Kidney (tissue), 14 donors: Measurements from ENCODE around the gene SFXN5. TPM values are rescaled to one million over a fixed set of nuclear protein-coding genes. Genes with fewer than 3 reads are reported as not detected.
A peak's percentile ranks its signal among the peaks of the same experiment; 100 is the strongest.

Source experiments
- DNase-seq, 5 donors: peaks; one replicate each; pipeline ENCODE4 v3.0.0-alpha.2; 2013 to 2020
- FAIRE-seq: peaks from 2 replicates; lab custom pipeline; 2012; peaks lifted over from hg19 to GRCh38; lab: Jason Lieb, UNC
- H3K27ac ChIP-seq, 2 donors: one replicate each; pipeline ENCODE4 v1.7.0; 2013; ENCODE audit warnings: low read depth in 2 of 2, low read length in 2 of 2, inconsistent platforms in 1 of 2
- H3K27me3 ChIP-seq: one replicate; pipeline ENCODE4 v1.7.1; 2013; ENCODE audit warnings: low read length, inconsistent platforms; ENCODE audit not compliant: control insufficient read depth, insufficient read depth
- H3K36me3 ChIP-seq, 3 donors: one replicate each; pipeline versions ENCODE4 v1.7.0 to v1.7.1; 2013; ENCODE audit warnings: low read length in 3 of 3, control low read depth in 1 of 3, inconsistent platforms in 1 of 3; ENCODE audit not compliant: insufficient read depth in 3 of 3, control insufficient read depth in 2 of 3
- H3K4me1 ChIP-seq, 3 donors: one replicate each; pipeline versions ENCODE4 v1.7.0 to v1.7.1; 2013; ENCODE audit warnings: low read length in 3 of 3, inconsistent platforms in 1 of 3, low read depth in 1 of 3; ENCODE audit not compliant: control insufficient read depth in 2 of 3, insufficient read depth in 2 of 3
- H3K4me3 ChIP-seq, 3 donors: one replicate each; pipeline versions ENCODE4 v1.7.0 to v1.8.1; 2013; ENCODE audit warnings: low read length in 3 of 3, control low read depth in 1 of 3, inconsistent platforms in 1 of 3
- H3K9ac ChIP-seq, 3 donors: one replicate each; pipeline versions ENCODE4 v1.7.0 to v1.7.1; 2013; ENCODE audit warnings: low read length in 3 of 3, control low read depth in 1 of 3, inconsistent platforms in 1 of 3
- H3K9me3 ChIP-seq, 3 donors: one replicate each; pipeline versions ENCODE4 v1.7.0 to v1.7.1; 2013; ENCODE audit warnings: low read length in 3 of 3, control low read depth in 1 of 3, inconsistent platforms in 1 of 3; ENCODE audit not compliant: control insufficient read depth in 2 of 3, insufficient read depth in 1 of 3
- intact Hi-C: fragments of 100-400 bp; cut with DNase I; formaldehyde crosslinking; loops from one replicate; pipeline ENCODE4 v1.11.1; 2022
- polyA plus RNA-seq: library from polyadenylated mRNA; stranded (reverse); fragments of 350-450 nt; fragmentation: Illumina TruSeq; extraction: RNeasy Lipid Tissue Mini Kit (QIAGEN cat#74804); gene quantifications from one replicate; pipeline ENCODE4 v1.2.3, GENCODE V29; 2014; ENCODE audit warnings: low read depth, low replicate concordance; ENCODE audit not compliant: insufficient read depth
- total RNA-seq: library from RNA; stranded (reverse); fragmentation: NEBNext Ultra II Directional; extraction: Animal tissue kit (Norgen Biotek cat#: 25700); gene quantifications from one replicate; pipeline ENCODE4 v1.2.1, GENCODE V29; 2021
- TF ChIP-seq, protein P1 (sequence below): IDR thresholded peaks from 3 replicates; pipeline ENCODE4 v1.5.1; 2012; ENCODE audit warnings: mild to moderate bottlenecking, moderate library complexity, borderline replicate concordance; ENCODE audit not compliant: insufficient read depth; ENCODE audit errors: extremely low read depth
- donor health status: control.
- donor health status: control.
- donor health status: control.
- donor health status: control.
- donor health status: control.
- donor health status: DM: yes; HTN: yes; CAD: no.
- donor health status: Normal renal cell carcinoma (clear cell type).

SFXN5 gene
- total and polyA plus RNA-seq, 2 donors from 2014 or later: 21.4 to 35.9 TPM

DNA sequence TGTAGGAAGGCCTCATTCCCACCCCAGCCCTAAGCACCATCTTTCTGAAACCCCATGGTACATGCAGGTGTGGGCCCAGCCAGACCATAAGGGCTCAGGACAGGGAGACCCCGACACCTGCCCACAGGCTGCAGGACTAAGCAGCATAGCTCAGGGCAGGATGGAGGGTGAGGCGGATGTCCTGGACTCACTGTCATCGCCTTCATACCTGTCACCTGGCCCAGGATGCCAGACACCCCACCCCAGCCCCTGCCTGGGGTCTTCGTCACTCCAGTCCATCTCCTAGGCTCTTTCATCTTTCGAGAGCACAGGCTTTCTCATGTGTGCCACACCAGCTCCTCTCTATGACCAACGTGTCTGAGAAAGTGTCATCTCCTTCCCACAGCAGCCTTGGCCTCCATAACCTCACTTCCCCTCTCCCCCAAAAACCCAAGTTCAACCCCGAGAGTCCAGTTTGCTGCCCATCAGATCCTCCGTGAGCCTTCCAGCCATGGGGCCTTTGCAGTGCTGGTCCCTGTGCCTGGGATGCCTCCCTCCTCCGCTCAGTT lies 82.7 kb downstream of the SFXN5 start:
- DNase-seq: peak in 1 of 5 donors; percentile 32
- Histone ChIP-seq H3K27ac (peak overlapping the region in 1 of 2 donors; percentile 13), H3K36me3 (peaks cover 0 to 2% (median 0%) of the 10 kb centered on the region in 3 donors), H3K4me1 (peaks cover 0 to 26% (median 8%) of the 10 kb centered on the region in 3 donors), H3K9ac (no peak overlapping the region), H3K4me3 (no peak overlapping the region), H3K9me3 (no peaks in the 10 kb centered on the region), H3K27me3 (no peaks in the 10 kb centered on the region)
- TF ChIP-seq, protein P1, sequence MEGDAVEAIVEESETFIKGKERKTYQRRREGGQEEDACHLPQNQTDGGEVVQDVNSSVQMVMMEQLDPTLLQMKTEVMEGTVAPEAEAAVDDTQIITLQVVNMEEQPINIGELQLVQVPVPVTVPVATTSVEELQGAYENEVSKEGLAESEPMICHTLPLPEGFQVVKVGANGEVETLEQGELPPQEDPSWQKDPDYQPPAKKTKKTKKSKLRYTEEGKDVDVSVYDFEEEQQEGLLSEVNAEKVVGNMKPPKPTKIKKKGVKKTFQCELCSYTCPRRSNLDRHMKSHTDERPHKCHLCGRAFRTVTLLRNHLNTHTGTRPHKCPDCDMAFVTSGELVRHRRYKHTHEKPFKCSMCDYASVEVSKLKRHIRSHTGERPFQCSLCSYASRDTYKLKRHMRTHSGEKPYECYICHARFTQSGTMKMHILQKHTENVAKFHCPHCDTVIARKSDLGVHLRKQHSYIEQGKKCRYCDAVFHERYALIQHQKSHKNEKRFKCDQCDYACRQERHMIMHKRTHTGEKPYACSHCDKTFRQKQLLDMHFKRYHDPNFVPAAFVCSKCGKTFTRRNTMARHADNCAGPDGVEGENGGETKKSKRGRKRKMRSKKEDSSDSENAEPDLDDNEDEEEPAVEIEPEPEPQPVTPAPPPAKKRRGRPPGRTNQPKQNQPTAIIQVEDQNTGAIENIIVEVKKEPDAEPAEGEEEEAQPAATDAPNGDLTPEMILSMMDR: no peak
- FAIRE-seq: no peak
- intact Hi-C loops: no loop called here

DNA sequence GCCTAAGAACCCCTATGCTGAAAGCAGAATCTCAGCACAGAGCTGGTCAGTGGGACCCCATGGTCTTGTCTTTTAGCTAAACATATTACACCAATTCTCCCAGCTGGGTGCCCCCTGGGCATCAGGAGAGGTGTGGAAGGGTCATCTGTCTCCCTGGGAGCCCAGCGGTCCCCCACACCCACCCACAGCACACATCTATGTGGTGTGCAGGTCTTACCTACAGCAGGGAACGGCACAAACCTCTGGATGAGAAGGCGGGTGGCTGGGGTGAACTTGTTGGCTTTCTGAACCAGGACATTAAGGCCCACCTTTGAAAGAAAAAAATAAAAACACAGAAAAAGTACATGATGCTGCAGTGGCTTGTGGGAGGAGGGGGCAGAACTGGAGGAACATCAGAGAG lies 83.5 kb downstream of the SFXN5 start:
- H3K9me3 ChIP-seq: no peaks in the 10 kb centered on the region
- H3K4me3 ChIP-seq: no peak overlapping the region
- FAIRE-seq (no peak), DNase-seq (peak in 1 of 5 donors; percentile 33)
- no peak overlapping the region for H3K27ac ChIP-seq
- H3K36me3 ChIP-seq: peaks cover 0 to 2% (median 0%) of the 10 kb centered on the region in 3 donors
- intact Hi-C loops: no loop called here
- TF ChIP-seq, protein P1: no peak
- no peak overlapping the region for H3K9ac ChIP-seq
- peaks cover 0 to 32% (median 16%) of the 10 kb centered on the region in 3 donors for H3K4me1 ChIP-seq
- H3K27me3 ChIP-seq: no peaks in the 10 kb centered on the region

DNA sequence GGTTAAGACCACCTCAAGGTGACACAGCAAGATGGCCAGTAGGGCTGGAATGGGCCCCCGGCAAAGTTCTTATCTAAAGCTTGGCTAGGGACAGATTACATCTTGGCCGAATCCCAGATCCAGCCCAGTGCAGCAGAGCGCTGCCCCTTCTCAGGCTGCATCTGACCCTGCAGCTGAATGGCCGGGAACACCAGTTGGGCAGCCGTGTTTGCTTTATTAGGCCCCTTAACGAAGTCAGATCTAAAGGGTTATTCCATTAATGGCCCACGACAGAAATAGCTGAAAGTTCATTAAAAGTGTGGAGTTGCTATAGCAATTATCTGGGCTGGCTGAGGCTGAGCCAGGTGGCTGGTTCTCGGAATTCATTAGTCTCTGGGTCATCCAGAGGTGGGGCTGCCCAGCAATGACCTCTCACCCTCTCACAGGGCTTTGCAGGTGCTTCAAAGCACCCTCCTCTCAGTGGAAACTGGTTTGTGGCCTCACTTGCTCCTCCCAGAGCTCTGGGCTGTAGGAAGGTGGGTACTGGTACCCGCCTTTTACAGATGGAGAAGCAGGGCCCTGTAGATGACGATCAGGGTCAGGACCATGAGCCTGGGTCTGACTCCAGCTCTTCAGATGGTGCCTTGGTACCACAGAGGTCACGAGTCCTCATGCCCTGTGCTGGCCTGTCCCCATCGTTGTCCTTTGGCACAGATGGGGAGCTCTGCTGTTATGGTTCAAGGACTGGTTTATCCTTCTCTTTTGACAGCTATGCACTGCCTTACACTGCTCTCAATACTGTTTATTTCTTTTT lies 85.4 kb downstream of the SFXN5 start:
- H3K27ac ChIP-seq: peak overlapping the region; percentile 40 to 80
- H3K9ac ChIP-seq: no peak overlapping the region
- peaks cover 0 to 36% (median 21%) of the 10 kb centered on the region in 3 donors for H3K4me1 ChIP-seq
- FAIRE-seq (no peak), DNase-seq (peak; percentile 46 to 65 (median 54))
- H3K4me3 ChIP-seq: no peak overlapping the region
- H3K27me3 ChIP-seq: no peaks in the 10 kb centered on the region
- TF ChIP-seq, protein P1: no peak
- intact Hi-C loops: no loop called here
- no peaks in the 10 kb centered on the region for H3K9me3 ChIP-seq
- H3K36me3 ChIP-seq: peaks cover 0 to 2% (median 0%) of the 10 kb centered on the region in 3 donors
